Natural killer cell (primary cell): ENCODE measurements around the gene PKHD1. TPM values are rescaled to one million over a fixed set of nuclear protein-coding genes. Genes with fewer than 3 reads are reported as not detected.

ENCODE experiments used
- ATAC-seq, 3 donors: fragments of 150-1000 bp in 2 of 3; fragments of 200-7000 bp in 1 of 3; cut with Tn5 transposase; 1 replicate in 1 of 3; 2 replicates in 2 of 3; pipeline ENCODE4 v1.10.0; 2021; ENCODE audit warnings: mild to moderate bottlenecking in 2 of 3, moderate library complexity in 2 of 3
- DNase-seq, 2 donors: peaks; one replicate each; pipeline versions ENCODE4 v3.0.0 to v3.0.0-alpha.2; 2013 to 2021; ENCODE audit warnings: mixed read lengths in 1 of 2
- H3K27ac ChIP-seq: one replicate; pipeline ENCODE4 v1.5.1; 2013; ENCODE audit warnings: mild to moderate bottlenecking, low read length
- H3K27me3 ChIP-seq: one replicate; pipeline ENCODE4 v1.6.1; 2013; ENCODE audit warnings: low read length; ENCODE audit not compliant: control insufficient read depth, insufficient read depth
- H3K36me3 ChIP-seq: one replicate; pipeline ENCODE4 v1.6.1; 2013; ENCODE audit warnings: low read length; ENCODE audit not compliant: control insufficient read depth, insufficient read depth
- H3K4me1 ChIP-seq: one replicate; pipeline ENCODE4 v1.6.1; 2013; ENCODE audit warnings: low read length; ENCODE audit not compliant: control insufficient read depth, insufficient read depth
- H3K4me3 ChIP-seq: one replicate; pipeline ENCODE4 v1.5.1; 2013; ENCODE audit warnings: low read length
- H3K9me3 ChIP-seq: one replicate; pipeline ENCODE4 v1.6.1; 2013; ENCODE audit warnings: low read length; ENCODE audit not compliant: control insufficient read depth, insufficient read depth
- H3K27ac Mint-ChIP-seq, 2 donors: one replicate each; pipeline ENCODE4 v1.8.0; 2022; ENCODE audit warnings: mild to moderate bottlenecking in 2 of 2, mixed read lengths in 2 of 2, moderate library complexity in 1 of 2
- H3K27me3 Mint-ChIP-seq, 2 donors: one replicate each; pipeline ENCODE4 v1.8.0; 2022; ENCODE audit warnings: low read depth in 2 of 2, mixed read lengths in 2 of 2
- H3K36me3 Mint-ChIP-seq: one replicate; pipeline ENCODE4 v1.8.0; 2022; ENCODE audit warnings: mixed read lengths
- H3K4me1 Mint-ChIP-seq, 2 donors: one replicate each; pipeline ENCODE4 v1.8.0; 2022; ENCODE audit warnings: mixed read lengths in 2 of 2
- H3K4me3 Mint-ChIP-seq: one replicate; pipeline ENCODE4 v1.8.0; 2022; ENCODE audit warnings: mild to moderate bottlenecking, moderate library complexity, mixed read lengths
- H3K9me3 Mint-ChIP-seq, 2 donors: one replicate each; pipeline ENCODE4 v1.8.0; 2022; ENCODE audit warnings: mixed read lengths in 2 of 2
- CTCF ChIP-seq: fragments of 200-600 bp; IDR thresholded peaks from one replicate; pipeline ENCODE4 v1.8.0; 2022; ENCODE audit warnings: antibody characterized with exemption
- WGBS: methylation state at CpG from one replicate; pipeline ENCODE4 v1.1.7; 2013; ENCODE audit warnings: missing lambda C conversion rate; ENCODE audit not compliant: insufficient coverage; 5-methylcytosine and 5-hydroxymethylcytosine counted together
- intact Hi-C: fragments of 100-400 bp; cut with micrococcal nuclease; formaldehyde crosslinking; loops from one replicate; pipeline ENCODE4 v1.14.2; 2022
- total RNA-seq, 4 donors: library from RNA; stranded (reverse); fragments of 120-200 nt in 1 of 4; gene quantifications; one replicate each; pipeline versions ENCODE4 v1.2.3 to v1.2.4, GENCODE V29; 2013 to 2022

PKHD1 gene
- total RNA-seq, 3 donors from 2014 or later (not counting 1 experiment from before 2014, with no cell fraction given) = not detected

DNA sequence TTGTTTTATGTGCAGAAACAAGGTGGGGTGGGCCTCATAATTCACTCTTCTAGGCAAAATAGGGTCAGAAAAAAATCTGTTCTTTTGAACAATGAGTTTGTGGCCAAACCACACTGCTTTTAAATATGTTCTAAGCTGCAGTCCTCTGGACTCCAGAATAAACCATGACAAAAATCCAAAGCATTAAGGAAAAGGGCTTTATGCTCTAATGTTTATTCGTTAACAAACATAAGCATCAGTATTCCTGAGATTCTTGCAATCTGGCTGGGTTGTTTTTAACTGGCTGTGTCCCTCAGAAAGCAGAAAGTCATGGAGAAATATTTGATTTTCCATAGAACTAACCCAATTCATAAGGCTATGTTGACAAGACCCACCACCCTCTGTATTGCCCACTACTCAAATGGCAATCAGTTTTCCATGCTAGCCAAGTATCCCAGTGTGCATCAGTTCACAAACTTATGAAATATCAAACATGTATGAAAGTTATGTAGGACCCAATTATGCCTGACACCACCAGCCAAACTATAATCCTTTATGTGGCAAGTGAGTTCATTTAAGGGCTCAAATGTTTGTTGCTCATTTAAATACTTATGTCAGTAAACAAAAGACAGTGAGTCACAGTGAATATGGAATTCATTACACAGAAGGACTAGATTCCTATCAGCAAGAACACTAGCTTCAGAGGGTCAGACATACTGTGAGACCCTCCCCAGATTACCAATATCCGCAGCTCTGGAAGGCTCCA lies 45.1 kb downstream of the PKHD1 start:
- no peak for ATAC-seq
- Histone ChIP-seq H3K27ac (no peak overlapping the region), H3K9me3 (no peaks in the 10 kb centered on the region), H3K27me3 (no peaks in the 10 kb centered on the region), H3K4me1 (no peaks in the 10 kb centered on the region), H3K36me3 (no peaks in the 10 kb centered on the region), H3K4me3 (no peak overlapping the region)
- 73% methylated on average over 2 of the region's 2 CpGs for WGBS
- Mint-ChIP-seq H3K9me3 (peaks cover 0 to 2% of the 10 kb centered on the region in 2 donors), H3K4me1 (no peaks in the 10 kb centered on the region), H3K4me3 (no peak overlapping the region), H3K27ac (no peak overlapping the region), H3K27me3 (peaks cover 21 to 50% of the 10 kb centered on the region in 2 donors), H3K36me3 (no peaks in the 10 kb centered on the region)
- intact Hi-C loops = no loop called here
- no peak for DNase-seq
- TF ChIP-seq CTCF = no peak

GRCh38 chr6:52041134-52041533 lies 46.3 kb downstream of the PKHD1 start:
- no peak overlapping the region for H3K4me3 Mint-ChIP-seq
- intact Hi-C loops = no loop called here
- no peak for TF ChIP-seq CTCF
- DNase-seq = no peak
- H3K9me3 Mint-ChIP-seq = peaks cover 0 to 2% of the 10 kb centered on the region in 2 donors
- no peak overlapping the region for H3K27ac Mint-ChIP-seq
- ATAC-seq = no peak
- H3K27ac ChIP-seq = no peak overlapping the region
- H3K36me3 Mint-ChIP-seq = no peaks in the 10 kb centered on the region
- peaks cover 17 to 40% of the 10 kb centered on the region in 2 donors for H3K27me3 Mint-ChIP-seq
- no peaks in the 10 kb centered on the region for H3K4me1 Mint-ChIP-seq
- H3K4me3 ChIP-seq = no peak overlapping the region
- no peaks in the 10 kb centered on the region for H3K4me1 ChIP-seq
- no peaks in the 10 kb centered on the region for H3K36me3 ChIP-seq
- no peaks in the 10 kb centered on the region for H3K9me3 ChIP-seq
- H3K27me3 ChIP-seq = no peaks in the 10 kb centered on the region

- H3K9me3 Mint-ChIP-seq = no peaks in the 10 kb centered on the region
- ATAC-seq (no peak), DNase-seq (no peak)
- intact Hi-C loops = loop anchor here (10.0 kb wide), 1 partner anchor 173 kb away; no protein-coding TSS in a partner anchor
- peaks cover 4% of the 10 kb centered on the region for H3K36me3 Mint-ChIP-seq
- no peak overlapping the region for H3K4me3 Mint-ChIP-seq
- H3K27ac Mint-ChIP-seq = no peak overlapping the region
- Histone ChIP-seq H3K4me3 (no peak overlapping the region), H3K4me1 (no peaks in the 10 kb centered on the region), H3K9me3 (no peaks in the 10 kb centered on the region), H3K27ac (no peak overlapping the region), H3K36me3 (no peaks in the 10 kb centered on the region), H3K27me3 (no peaks in the 10 kb centered on the region)
- no peak for TF ChIP-seq CTCF
- 33% methylated on average over 2 of the region's 2 CpGs for WGBS
- peaks cover 6 to 26% of the 10 kb centered on the region in 2 donors for H3K27me3 Mint-ChIP-seq
- H3K4me1 Mint-ChIP-seq = no peaks in the 10 kb centered on the region
Measured at GRCh38 chr6:52027699-52028098, 59.7 kb downstream of the PKHD1 start.
